ENCODE measurements around the gene MROH8.

Gene MROH8

DNA sequence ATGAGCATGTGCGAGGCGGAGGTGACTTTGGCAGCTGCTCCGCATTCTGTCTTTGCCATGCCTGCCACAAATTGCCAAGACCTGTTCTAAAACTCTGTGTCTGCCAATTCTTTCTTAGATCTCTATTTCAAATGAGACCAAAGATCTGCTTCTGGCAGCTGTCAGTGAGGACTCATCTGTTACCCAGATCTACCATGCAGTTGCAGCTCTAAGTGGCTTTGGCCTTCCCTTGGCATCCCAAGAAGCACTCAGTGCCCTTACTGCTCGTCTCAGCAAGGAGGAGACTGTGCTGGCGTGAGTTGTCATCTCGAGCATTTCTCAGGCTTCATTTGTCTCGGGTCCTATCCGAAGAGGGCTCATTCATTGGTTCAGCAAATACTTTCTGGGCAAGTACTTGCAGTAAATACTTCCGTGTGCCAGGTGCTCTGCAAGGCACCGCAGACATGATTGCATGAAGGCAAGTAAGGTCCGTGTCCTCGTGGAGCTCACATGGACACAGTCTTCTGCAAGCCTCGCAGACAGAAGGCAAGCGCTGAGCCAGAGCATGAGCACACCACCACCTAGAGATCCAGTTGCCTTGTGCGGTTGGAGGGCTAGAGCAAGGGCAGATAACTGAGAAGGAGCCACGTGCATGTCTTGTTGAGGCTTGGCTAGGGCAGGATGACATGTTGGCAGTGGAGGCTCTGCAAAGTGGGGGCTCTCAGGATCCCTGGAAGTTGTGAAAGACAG is 19.7 kb upstream of the MROH8 start:
- no peak for DNase-seq (ENCODE audit: low spot score)

GRCh38 chr20:37194621-37195417 is 15.5 kb upstream of the MROH8 start:
- DNase-seq (ENCODE audit: low spot score) = no peak

- no peak for DNase-seq (ENCODE audit: low spot score)
Measured at GRCh38 chr20:37193821-37194220, 14.5 kb upstream of the MROH8 start.

DNA sequence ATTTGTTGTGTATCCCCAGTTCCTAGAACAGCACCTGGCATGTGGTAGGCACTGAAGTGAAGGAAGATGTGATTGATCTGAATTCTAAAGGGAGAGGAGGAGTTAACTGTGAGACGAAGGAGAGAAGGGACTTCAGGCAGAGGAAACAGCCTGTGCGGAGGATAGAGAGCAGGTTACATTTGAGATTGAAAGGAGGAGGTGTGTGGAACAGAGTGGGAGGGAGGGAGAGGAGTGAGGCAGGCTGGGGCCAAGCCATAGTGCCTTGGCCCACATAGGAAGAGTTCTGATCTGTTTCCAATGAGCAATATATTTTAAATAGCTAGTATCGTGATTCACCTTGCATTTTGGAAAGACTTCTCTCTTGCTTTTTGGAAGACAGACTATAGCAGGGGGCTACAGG is 13.9 kb upstream of the MROH8 start:
- no peak for DNase-seq (ENCODE audit: low spot score)

DNA sequence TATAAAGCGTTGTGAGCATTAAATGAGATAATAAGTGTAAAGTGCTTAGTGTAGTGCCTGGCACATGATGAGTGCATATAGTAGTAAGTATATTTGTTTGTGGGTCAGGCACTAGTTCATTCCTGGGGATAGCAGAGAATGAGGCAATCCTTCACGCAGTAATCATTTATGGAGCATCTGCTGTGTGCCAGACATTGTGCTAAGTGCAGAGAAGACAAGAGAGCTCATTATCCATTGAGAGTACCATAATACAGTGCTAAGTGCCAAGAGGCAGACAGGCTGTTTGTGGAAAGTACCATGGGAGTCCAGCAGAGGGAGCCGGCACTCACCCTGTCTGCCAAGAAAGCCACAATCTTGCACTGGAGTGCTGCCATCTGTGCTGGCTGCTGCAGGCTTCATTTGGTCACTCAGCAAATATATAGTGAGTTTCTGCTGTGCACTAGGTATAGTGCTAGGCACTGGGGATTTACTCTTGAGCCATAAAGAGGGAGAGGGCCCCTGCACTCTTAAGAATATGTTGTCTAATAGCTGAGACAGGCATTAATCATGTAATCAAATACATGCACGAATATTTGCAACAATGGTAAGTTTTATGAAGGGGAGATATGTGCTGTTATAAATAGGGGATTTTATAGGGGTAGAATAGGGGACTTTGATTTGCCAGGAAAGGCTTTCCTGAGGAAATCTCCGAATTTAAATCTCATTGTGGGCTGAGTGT is 12.9 kb upstream of the MROH8 start:
- DNase-seq (ENCODE audit: low spot score) = peak; percentile 71

- no peak for DNase-seq (ENCODE audit: low spot score)
Measured at GRCh38 chr20:37190354-37191112, 11.2 kb upstream of the MROH8 start.

DNA sequence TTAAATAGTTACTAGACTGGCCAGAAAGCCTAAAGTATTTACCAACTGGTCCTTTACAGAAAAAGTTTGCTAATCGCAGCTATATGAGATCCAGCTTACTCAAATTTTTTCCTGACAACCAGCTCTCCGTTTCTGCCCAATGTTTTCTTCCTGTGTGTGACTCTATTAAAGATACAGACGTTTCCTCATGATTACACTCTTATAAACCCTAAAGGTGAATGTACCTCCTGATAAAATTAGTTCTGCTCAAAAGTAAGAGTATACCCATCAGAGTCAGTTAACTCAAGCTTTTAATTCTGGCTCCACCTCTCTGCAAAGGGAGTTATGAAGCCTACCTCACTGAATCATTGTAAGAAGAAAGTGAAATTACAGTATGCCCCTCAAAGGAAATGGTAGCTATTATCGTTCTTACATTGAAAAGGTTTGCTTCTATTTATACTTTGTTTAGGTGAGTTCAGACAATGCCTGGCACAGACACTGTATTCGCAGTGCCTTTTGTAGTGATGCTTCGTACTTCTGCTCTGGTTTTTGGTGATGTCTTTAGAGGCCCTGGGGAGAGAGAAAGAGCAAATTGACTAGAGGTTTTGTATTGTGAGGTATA is 10.2 kb upstream of the MROH8 start:
- DNase-seq (ENCODE audit: low spot score) = no peak

DNA sequence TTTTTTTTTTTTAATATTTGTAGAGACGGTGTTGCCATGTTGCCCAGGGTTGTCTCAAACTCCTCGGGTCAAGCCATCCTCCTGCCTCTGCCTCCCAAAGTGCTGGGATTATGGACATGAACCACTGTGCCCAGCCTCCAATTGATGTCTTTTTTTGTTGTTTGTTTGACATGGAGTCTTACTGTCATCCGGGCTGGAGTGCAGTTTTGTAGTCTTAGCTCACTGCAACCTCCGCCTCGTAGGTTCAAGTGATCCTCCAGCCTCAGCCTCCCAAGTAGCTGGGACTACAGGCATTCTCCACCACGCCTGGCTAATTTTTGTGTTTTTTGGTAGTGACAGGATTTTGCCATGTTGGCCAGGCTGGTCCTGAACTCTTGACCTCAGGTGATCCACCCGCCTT is 9.4 kb upstream of the MROH8 start:
- no peak for DNase-seq (ENCODE audit: low spot score)

GRCh38 chr20:37185686-37186085 is 6.3 kb upstream of the MROH8 start:
- no peak for DNase-seq (ENCODE audit: low spot score)

DNA sequence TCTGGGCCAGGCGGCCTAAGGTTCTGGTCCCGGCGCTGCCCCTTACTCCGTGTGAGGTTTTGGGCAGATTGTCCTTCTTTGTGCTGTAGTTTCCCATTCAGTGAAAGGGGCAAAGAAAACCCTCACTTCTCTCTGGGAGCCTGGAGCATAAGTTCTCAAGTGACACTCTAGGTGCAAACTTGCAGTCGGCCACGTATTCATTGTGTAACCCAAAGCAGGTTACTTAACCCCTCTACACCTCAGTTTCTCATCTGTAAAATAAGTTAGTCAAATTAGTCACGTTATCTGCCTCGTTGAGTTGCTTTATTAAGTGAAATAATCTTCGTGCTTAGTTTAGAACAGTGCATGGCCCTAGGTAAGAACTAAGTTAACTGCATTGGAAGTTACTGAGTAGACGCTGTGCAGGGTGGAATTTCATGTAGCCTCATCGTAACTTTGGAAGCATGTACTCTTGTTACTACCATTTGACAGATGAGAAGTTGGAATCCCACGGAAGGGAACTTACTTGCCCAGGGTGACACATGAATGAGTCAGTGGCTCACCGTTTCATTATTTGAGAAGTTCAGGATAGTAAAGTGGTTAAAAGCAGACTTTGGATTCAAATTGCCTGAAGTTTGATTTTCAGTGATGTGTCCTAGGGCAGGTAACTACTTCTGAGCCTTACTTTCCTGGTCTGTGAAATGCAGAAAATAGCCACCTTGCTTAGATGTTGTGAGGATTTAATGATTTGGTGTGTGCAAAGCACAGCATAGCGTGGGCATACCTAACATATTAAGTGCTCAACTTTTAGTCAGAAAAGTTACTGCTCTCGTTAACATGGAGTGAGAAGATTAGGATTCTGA is 556 bp upstream of the MROH8 start:
- peak; percentile 81 for DNase-seq (ENCODE audit: low spot score)

DNA sequence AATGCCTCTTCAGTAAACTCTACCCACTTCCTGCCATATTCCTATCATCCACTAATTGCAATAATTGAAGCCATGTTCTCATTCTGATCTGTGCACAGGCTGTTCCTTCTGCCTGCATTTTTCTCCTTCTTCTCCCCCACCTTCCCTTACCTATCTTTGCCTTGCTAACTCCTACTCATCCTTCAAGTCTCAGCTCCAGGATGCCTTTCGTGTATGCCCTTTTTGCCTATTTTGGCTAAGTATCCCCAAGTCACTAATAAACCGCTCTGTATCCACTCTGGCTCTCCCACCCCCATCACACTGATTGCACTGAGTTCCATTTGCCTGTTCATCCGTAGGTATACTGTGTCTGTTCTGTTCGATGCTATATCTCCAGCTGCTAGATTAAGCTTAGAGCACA is 6.5 kb downstream of the MROH8 start:
- no peak for DNase-seq (ENCODE audit: low spot score)

DNA sequence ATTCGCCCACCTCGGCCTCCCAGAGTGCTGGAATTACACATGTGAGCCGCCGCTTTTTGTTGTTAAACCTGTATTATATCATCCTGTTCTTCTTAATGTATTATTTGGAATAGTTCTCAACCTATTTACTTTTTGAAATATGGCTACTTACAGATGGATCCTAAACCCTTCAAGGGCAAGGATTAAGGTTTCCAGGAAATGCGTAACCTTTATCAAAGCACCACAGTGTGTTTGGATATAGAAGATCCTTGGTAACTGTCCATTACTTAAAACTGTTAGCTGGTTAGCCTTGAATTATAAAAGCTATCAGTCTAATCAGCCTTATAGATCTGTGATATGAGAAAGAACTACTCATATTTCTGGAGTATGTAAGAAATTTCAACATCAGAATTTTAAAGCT is 12.5 kb downstream of the MROH8 start:
- no peak for DNase-seq (ENCODE audit: low spot score)

DNA sequence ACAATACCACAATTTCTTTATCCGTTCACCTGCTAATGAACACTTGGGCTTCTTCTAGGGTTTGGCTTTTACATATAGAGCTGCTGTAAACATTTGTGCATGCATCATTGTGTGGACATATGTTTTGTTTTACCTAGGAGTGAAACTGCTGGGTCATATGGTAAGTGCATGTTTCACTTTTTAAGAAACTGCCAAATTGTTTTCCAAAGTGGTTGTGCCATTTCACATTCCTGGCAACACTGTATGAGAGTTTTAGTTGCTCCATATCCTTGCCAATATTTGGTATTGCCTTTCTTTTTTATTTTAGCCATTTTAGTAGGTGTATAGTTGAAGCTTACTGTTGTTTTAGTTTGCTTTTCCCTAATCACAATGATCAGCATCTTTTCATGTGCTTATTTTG is 14.3 kb downstream of the MROH8 start:
- DNase-seq (ENCODE audit: low spot score) = no peak

DNA sequence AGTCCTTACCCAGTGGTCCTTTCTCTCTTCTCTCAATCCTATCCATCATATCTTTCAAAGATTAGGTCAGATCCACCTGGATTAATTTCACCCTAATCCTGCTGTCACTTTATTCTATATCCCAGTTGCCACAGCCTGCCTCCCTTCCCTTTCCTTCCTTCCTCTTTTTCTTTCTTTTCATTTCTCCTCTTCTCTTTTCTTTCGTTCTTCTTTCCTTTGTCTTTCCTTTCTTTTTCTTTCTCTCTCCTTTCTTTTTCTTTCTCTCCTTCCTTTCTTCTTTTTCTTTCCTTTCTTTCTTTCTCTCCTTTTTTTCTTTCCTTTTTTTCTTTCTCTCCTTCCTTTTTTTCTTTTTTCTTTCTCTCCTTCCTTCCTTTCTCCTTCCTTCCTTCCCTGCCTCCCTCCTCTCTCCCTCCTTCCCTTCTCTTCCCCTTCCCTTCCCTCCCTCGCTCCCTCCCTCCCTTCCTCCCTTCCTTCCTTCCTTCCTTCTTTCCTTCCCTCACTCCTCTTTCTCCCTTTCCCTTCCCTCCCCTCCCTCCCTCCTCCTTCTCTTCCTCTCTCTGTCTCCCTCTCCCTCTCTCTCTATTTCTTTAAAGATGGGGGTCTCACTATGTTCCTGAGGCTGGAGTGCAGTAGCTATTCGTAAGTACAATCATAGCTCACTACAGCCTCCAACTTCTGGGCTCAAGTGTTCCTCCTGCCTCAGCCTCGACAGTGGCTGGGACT is 15.4 kb downstream of the MROH8 start:
- no peak for DNase-seq (ENCODE audit: low spot score)

DNA sequence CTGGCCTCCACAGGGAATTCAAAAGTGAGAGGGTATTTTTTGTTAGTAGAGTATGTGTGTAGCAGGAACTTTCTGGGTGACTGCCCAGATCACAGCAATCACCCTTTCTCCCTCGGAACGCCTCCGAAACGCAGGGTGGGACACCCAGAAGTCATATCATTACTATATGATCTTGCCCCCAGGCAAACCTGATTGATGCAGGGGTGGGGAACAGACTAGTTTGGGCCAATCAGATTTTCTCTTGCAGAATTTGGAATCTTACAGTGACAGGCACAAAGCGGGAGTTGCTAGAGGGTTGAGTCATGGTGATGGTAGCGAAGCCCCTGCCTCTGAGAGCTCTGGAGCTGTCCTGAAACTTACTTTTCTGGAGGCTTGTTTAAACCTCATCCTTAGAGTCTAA is 16.7 kb downstream of the MROH8 start:
- no peak for DNase-seq (ENCODE audit: low spot score)

DNA sequence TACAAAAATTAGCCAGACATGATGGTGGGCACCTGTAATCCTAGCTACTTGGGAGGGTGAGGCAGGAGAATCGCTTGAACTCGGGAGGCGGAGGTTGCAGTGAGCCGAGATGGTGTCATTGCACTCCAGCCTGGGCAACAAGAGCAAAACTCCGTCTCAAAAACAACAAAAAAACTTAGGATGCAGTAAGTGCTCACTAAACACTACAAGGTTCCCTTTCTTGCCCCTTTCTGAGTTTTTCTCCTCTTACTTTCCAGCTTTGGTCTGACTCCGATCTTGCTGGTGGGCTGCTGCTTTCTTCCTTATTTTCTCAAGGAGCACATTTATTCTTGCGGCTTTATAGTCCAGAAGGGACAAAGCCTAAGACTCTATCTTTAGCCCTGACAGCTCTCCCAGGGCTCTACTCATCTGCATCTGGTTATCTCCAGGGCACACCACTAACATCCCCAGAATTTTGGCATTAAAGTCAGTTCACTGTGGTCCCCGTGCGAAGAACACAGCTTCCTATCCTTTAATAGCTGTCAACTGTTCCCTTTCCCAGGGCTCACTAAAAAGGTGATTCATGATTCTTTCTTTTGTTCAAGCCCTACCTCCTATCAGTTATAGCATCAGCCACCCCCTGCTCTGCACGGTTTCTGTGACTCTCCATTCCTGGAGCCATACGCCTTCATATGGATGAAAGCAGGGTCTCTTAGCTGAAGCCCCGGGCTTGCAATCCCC is 17.4 kb downstream of the MROH8 start:
- DNase-seq (ENCODE audit: low spot score) = no peak

GRCh38 chr20:37160683-37161082 is 18.7 kb downstream of the MROH8 start:
- no peak for DNase-seq (ENCODE audit: low spot score)

GRCh38 chr20:37158248-37158647 is 21.1 kb downstream of the MROH8 start:
- DNase-seq (ENCODE audit: low spot score) = no peak

DNA sequence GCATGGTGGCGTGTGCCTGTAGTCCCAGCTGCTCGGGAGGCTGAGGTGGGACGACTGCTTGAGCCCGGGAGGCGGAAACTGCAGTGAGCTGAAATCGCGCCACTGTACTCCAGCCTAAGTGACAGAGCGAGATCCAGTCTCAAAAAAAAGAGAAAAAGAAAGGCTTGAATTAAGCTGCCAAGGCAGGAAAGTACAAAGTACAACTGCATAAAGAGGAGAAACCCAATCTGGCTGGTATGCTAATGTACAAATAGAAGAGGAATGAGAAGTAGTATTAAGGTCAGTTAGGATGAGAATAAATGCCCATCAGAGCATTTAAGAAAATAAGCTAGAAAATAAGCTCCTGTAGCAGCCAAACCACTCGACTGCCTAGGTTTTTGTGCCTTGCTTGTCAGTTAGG is 23.4 kb downstream of the MROH8 start:
- no peak for DNase-seq (ENCODE audit: low spot score)
